Inflammatory macrophage (primary cell): ENCODE results near the gene NT5C3B.

Experiments used
- DNase-seq, 2 donors: peaks; one replicate each; pipeline ENCODE4 v3.0.0-alpha.2; 2020 to 2022

Gene NT5C3B

GRCh38 chr17:41810659-41811548 is 25.1 kb downstream of the NT5C3B start:
- DNase-seq: no peak

GRCh38 chr17:41806685-41807445 is 29.2 kb downstream of the NT5C3B start:
- no peak for DNase-seq

- peak; percentile 44 to 55 for DNase-seq
These were observed 32.7 kb downstream of the NT5C3B start for GRCh38 chr17:41803049-41804020.

- DNase-seq: peak; percentile 66 to 70
These were observed 34.4 kb downstream of the NT5C3B start for GRCh38 chr17:41801374-41802271.

GRCh38 chr17:41800601-41801373 is 35.2 kb downstream of the NT5C3B start:
- DNase-seq: no peak

GRCh38 chr17:41799366-41799765 is 36.7 kb downstream of the NT5C3B start:
- DNase-seq: no peak

GRCh38 chr17:41797377-41797776 is 38.7 kb downstream of the NT5C3B start:
- no peak for DNase-seq

- peak; percentile 64 to 66 for DNase-seq
These were observed 39.7 kb downstream of the NT5C3B start for GRCh38 chr17:41796121-41796895.

- no peak for DNase-seq
These were observed 41.5 kb downstream of the NT5C3B start for GRCh38 chr17:41794540-41794975.

- DNase-seq: no peak
These were observed 42.1 kb downstream of the NT5C3B start for GRCh38 chr17:41793784-41794539.

GRCh38 chr17:41792845-41793783 is 42.9 kb downstream of the NT5C3B start:
- DNase-seq: peak in 1 of 2 donors; percentile 32

- DNase-seq: no peak
These were observed 49.0 kb downstream of the NT5C3B start for GRCh38 chr17:41787021-41787418.

- peak; percentile 99 to 100 for DNase-seq
These were observed 49.6 kb downstream of the NT5C3B start, which contains the start of gene JUP for GRCh38 chr17:41786227-41787020. JUP (minus strand) TSS chr17:41786711; CDS start chr17:41771854, 14,857 bp downstream.

GRCh38 chr17:41785859-41786226 is 50.2 kb downstream of the NT5C3B start:
- no peak for DNase-seq

GRCh38 chr17:41785091-41785858 is 50.8 kb downstream of the NT5C3B start:
- no peak for DNase-seq

GRCh38 chr17:41784207-41784744 is 51.8 kb downstream of the NT5C3B start:
- DNase-seq: peak; percentile 56 to 74
